ENCODE measurements around the gene ASAP3. TPM values are rescaled to one million over a fixed set of nuclear protein-coding genes. Genes with fewer than 3 reads are reported as not detected.

The ASAP3 gene
- total and polyA plus RNA-seq, 2 of the 13 experiments (the other 11 are each of a cell fraction or from before 2014, with no cell fraction given): 32.6 to 37.0 TPM

GRCh38 chr1:23478896-23479665, 4.9 kb downstream of the ASAP3 start (continued):
- TF ChIP-seq KDM2A (CRISPR knock-in tag; IDR thresholded peaks at IDR 0.05; ENCODE audit: borderline replicate concordance, low read depth): no peak; the same call in 1 of the 2 replicates
- TF ChIP-seq ZNF841 (CRISPR knock-in tag; IDR thresholded peaks at IDR 0.05; ENCODE audit: borderline replicate concordance): no peak
- TF ChIP-seq, protein P1, sequence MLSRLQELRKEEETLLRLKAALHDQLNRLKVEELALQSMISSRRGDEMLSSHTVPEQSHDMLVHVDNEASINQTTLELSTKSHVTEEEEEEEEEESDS (CRISPR knock-in tag; IDR thresholded peaks at IDR 0.05; ENCODE audit: borderline replicate concordance): no peak
- TF ChIP-seq ZNF350 (CRISPR knock-in tag; IDR thresholded peaks at IDR 0.05; ENCODE audit: borderline replicate concordance, low read depth): peak; percentile 88
- TF ChIP-seq, protein P2, sequence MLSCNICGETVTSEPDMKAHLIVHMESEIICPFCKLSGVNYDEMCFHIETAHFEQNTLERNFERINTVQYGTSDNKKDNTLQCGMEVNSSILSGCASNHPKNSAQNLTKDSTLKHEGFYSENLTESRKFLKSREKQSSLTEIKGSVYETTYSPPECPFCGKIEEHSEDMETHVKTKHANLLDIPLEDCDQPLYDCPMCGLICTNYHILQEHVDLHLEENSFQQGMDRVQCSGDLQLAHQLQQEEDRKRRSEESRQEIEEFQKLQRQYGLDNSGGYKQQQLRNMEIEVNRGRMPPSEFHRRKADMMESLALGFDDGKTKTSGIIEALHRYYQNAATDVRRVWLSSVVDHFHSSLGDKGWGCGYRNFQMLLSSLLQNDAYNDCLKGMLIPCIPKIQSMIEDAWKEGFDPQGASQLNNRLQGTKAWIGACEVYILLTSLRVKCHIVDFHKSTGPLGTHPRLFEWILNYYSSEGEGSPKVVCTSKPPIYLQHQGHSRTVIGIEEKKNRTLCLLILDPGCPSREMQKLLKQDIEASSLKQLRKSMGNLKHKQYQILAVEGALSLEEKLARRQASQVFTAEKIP (CRISPR knock-in tag; IDR thresholded peaks at IDR 0.05; ENCODE audit: borderline replicate concordance): no peak
- TF ChIP-seq RORA (CRISPR knock-in tag; IDR thresholded peaks at IDR 0.05): no peak
- TF ChIP-seq, protein P3, sequence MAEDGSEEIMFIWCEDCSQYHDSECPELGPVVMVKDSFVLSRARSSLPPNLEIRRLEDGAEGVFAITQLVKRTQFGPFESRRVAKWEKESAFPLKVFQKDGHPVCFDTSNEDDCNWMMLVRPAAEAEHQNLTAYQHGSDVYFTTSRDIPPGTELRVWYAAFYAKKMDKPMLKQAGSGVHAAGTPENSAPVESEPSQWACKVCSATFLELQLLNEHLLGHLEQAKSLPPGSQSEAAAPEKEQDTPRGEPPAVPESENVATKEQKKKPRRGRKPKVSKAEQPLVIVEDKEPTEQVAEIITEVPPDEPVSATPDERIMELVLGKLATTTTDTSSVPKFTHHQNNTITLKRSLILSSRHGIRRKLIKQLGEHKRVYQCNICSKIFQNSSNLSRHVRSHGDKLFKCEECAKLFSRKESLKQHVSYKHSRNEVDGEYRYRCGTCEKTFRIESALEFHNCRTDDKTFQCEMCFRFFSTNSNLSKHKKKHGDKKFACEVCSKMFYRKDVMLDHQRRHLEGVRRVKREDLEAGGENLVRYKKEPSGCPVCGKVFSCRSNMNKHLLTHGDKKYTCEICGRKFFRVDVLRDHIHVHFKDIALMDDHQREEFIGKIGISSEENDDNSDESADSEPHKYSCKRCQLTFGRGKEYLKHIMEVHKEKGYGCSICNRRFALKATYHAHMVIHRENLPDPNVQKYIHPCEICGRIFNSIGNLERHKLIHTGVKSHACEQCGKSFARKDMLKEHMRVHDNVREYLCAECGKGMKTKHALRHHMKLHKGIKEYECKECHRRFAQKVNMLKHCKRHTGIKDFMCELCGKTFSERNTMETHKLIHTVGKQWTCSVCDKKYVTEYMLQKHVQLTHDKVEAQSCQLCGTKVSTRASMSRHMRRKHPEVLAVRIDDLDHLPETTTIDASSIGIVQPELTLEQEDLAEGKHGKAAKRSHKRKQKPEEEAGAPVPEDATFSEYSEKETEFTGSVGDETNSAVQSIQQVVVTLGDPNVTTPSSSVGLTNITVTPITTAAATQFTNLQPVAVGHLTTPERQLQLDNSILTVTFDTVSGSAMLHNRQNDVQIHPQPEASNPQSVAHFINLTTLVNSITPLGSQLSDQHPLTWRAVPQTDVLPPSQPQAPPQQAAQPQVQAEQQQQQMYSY (CRISPR knock-in tag; IDR thresholded peaks at IDR 0.05): 0 out of 2 replicates have a peak, but pooled peaks have one; percentile 59
- TF ChIP-seq POGZ (CRISPR knock-in tag; IDR thresholded peaks at IDR 0.05): peak; percentile 82; the same call in 1 of the 2 replicates
- TF ChIP-seq, protein P4, sequence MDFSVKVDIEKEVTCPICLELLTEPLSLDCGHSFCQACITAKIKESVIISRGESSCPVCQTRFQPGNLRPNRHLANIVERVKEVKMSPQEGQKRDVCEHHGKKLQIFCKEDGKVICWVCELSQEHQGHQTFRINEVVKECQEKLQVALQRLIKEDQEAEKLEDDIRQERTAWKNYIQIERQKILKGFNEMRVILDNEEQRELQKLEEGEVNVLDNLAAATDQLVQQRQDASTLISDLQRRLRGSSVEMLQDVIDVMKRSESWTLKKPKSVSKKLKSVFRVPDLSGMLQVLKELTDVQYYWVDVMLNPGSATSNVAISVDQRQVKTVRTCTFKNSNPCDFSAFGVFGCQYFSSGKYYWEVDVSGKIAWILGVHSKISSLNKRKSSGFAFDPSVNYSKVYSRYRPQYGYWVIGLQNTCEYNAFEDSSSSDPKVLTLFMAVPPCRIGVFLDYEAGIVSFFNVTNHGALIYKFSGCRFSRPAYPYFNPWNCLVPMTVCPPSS (IDR thresholded peaks at IDR 0.05): no peak
- no peak for TF ChIP-seq RBFOX2 (IDR thresholded peaks at IDR 0.05; ENCODE audit: low read depth, low read length)
- TF ChIP-seq SP4 (CRISPR knock-in tag; IDR thresholded peaks at IDR 0.05): no peak
- peak; percentile 74 for TF ChIP-seq MED8 (CRISPR knock-in tag; IDR thresholded peaks at IDR 0.05; ENCODE audit: insufficient replicate concordance)
- no peak for TF ChIP-seq ZFP62 (CRISPR knock-in tag; IDR thresholded peaks at IDR 0.05)
- TF ChIP-seq ZBTB43 (CRISPR knock-in tag; conservative IDR thresholded peaks at IDR 0.05): no peak
- TF ChIP-seq PITX1 (CRISPR knock-in tag; IDR thresholded peaks at IDR 0.05): peak; percentile 79
- TF ChIP-seq, protein P5, sequence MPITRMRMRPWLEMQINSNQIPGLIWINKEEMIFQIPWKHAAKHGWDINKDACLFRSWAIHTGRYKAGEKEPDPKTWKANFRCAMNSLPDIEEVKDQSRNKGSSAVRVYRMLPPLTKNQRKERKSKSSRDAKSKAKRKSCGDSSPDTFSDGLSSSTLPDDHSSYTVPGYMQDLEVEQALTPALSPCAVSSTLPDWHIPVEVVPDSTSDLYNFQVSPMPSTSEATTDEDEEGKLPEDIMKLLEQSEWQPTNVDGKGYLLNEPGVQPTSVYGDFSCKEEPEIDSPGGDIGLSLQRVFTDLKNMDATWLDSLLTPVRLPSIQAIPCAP (CRISPR knock-in tag; IDR thresholded peaks at IDR 0.05; ENCODE audit: low read depth): no peak
- TF ChIP-seq ARID3A (IDR thresholded peaks at IDR 0.05; ENCODE audit: low read depth, low read length): no peak

Measured in HepG2 (cell line).